Measurements from ENCODE around the gene TBC1D17.

Gene TBC1D17

DNA sequence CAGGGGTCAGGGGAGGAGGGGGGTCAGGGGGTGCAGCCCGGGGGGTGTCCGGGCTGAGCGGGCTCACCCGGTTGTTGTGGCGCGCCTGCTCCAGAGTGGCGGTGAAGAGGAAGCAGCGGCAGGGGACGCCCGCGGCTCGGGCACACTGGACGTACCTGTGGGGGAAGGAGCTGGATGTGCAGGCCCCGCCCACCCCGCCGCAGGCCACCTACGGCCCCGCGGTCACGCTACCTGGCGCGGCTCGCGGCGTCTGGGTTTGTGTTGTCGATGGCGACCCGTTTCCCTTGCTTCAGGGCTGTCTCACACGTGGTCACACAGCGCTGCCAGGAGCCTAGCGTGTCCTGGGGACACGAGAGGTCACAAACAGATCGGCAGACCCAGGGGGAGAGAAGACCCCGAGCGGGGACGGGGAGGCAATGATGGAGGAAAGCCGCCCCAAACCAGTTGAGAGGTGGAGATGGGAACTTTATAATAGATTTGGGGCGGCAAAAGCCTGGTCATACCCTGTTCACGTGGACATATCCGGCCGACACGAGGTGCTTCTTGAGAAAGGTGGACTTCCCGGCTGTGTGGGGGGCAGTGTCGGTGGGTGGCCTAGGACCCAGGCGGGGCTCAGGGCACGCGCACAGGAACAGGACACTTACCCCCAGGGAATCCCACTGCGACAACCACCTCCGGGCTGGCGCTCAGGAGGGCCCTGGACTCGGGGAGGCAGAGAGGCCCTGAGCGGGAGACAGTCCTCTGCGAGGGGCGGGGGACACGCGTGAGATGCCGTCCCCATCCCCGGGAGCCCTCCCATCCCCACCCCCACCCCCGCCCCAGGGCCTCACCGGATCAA lies 15.7 kb upstream of the TBC1D17 start:
- DNase-seq (ENCODE audit: low spot score): no peak

DNA sequence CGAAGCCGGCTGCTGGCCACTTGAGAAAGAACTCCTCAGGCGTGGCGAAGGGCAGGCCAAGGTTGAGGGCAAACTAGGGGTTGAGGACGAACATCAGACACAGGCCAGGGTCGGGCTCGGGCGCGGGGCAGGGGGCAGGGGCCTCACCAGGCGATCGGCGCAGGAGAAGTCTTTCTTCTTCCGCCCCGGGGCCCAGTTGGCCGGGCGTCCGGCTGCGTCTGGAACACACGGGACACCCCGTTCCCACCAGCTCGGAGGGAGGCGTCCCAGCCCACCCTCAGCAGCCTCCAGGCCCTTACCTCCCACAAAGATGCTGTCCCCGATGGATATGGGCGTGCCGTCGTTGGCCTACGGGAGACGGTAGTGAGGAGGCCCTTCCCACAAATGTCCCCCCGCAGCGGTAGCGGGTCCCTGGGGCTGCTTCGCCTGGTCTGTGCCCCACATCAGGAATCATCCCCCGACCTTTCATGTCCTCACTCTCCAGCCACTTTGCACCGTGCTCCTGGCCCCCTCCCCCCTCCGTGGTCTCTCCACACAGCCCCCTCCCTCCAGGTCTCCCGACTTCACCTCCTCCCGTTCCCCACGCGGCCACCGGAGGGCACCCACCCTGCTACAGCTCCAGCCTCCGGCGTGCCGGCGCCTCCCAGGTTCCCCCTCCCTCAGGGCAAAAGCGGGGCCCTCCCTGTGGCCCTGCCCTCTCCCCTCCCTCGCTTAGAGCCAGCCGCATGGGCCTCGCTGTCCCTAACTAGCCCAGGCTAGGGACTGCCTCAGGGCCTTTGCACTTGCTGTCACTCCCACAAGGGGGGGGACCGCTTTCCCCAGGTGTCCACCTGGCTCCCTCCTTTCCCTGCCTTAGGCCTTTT lies 14.9 kb upstream of the TBC1D17 start:
- DNase-seq (ENCODE audit: low spot score): no peak

DNA sequence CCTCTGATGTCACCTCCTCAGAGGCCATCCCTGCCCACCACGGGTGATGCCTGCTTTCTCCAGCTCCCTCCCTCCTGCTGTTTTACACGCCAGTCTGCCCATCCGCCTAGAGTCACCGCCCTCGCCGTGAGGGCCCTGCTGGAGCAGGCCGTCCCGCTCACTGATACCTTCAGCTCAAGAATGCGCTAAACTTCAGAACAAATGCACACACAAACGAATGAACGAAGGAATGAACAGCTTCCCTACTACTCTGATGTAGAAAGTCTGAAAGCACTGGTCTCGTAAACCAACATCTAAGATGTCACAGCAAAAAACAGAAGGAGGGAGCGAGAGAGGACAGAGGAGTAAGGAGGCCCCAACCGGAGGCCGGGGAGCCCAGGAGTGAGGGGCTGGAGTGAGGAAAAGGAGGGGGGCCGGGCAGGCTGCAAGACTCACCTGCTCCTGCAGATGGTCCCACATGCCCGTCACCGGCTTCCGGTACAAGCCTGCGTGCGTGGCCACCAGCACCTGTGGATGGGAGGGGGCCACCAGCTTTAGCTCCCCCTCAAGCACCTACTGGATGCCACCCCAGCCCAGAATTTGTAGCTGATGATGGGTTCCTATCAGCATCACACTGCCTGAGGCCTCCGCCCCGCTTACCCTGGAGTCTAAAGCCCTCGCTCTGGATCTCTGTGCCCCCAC lies 14.1 kb upstream of the TBC1D17 start:
- DNase-seq (ENCODE audit: low spot score): no peak

DNA sequence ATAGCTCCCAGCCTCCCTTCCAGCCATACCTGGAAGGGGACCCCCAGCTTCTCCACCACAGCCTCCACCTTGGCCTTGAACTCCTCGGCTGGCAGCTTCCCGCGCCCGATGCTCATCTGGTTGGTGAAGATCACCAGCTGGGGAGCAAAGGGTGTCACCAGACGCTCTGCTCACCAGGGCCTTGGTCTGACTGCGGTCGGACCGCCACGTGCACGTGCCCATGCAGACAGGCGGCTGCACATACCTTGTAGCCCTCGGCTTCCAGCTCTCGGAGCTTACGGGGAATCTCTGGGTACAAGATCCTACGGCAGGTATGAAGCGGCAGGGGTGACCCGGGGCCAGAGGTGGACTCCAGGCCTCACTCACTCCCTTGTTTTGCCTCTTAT lies 13.6 kb upstream of the TBC1D17 start:
- DNase-seq (ENCODE audit: low spot score): no peak

DNA sequence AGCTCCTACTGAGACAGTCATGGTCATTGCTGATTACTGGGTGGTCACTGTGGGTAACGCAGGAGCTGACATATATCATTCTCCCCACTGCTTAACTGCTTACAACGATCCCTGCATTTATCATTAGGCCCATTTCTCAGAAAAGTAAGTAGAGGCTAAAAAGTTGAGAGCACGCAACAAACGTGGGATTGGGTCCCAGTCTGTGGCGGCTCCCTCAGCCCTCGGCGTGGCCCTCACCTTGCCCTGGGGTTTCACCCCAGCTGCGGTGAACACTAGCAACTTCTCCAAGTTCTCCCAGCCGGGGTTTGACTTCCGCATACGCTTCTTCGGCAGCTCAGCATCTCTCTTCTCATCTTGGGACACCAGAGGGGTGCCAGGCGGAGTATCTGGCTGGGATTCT lies 12.6 kb upstream of the TBC1D17 start:
- no peak for DNase-seq (ENCODE audit: low spot score)

DNA sequence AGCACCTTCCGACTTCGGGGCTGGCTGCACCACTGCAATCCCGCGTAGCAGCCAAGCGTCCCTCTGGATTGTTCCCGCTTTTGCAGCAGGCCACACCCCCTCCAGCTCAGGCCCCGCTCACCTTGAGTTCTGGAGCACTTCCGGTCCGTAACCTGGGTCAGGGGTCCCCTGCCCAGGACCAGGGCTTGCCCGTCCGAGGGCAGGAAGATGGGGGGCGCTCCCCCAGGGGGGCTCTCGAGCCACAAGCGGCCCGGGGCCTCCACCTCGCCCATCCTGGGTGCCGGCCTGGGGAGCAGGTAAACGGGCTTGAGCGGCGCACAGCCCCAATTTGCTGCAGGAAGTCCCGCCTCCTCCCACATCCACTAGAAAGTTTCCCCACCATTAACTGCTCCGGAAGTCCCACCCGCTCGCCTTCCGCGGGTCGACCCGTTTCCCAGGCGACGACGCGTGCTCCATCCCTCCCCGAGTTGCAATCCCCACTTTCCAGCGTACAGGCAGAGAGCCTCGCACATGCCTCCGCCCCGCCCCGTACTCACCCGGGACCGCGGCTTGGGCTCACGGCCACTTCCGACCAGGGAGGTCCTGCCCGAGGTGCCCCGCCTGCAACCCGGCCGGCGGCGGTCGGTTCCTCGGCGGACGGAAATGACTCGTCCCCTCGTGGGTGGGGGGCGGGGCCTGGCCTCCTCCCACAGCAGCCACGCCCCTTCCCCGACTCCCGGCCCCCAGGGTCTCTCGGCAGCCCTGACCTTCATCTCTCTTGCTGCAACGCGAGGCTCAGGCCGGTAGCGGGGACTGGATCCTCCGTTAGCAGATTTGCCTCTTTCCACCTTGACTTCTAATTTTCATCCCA lies 10.3 kb upstream of the TBC1D17 start, which contains the start of gene PNKP:
TSS of gene PNKP (minus strand) at position 644 of the 850 bp plus-strand sequence. CDS start at position 272, 372 bp downstream.
- peak; percentile 96 for DNase-seq (ENCODE audit: low spot score)

DNA sequence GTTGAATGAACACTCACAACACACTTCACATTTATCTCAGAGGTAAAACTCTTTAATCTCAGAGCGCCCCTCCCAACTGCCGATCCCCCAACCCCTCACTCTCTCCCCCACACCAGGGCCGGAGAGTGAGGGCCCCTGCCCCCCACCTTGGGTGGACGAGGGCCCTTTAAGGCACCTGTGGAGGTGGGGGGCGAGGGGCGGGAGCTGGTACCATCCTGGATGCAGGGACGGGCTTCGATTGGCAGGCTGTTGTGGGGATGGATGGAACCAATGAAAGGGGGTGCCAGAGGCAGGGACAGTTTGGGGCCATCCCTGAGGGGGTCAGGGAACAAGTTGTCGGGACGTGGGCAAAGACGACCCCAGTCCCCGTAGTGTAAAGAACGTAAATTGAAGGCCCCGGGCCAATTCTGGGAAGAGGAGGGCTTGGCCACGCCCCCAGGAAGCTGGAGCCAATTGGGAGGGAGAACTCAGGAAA lies 8.5 kb upstream of the TBC1D17 start:
- DNase-seq (ENCODE audit: low spot score): no peak

DNA sequence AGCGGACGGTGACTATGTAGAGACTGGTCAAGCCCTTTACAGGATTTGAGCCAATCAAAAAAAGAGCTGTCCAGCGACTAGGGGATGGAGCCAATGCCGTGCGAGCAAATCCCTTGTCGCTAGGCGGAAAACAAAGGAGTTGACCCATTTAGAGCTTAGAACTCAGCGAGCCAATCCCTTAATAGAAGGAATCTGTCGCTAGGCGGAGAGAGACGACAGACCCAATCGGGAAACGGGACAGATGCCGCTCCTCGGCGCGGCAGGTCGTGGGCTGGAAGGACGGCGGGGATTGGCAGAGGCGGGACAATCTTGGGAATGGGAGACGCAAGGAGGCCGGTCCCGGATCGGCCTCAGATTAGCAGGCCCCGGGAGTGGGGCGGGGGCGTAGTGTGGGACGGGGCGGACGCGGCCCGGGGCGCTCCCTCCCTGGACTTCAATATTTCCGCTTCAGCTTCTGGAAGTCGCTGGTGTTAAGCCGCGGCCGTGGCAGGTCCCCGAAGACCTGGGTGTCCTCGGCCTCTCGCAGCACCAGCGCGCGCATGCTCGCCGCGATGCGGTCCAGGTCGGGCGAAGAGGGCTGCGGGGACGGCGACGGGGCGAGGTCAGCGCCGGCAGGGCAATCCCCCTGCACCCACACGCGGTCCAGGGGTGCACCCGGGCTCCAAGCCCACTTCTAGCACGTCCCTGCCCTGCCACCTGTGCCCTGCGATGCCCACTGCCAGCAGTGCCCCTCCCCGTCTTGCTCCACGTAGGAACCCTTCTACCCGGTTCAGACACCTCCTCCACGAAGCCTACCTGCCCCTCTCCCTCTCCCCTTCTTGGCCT lies 7.8 kb upstream of the TBC1D17 start:
- DNase-seq (ENCODE audit: low spot score): peak; percentile 95

DNA sequence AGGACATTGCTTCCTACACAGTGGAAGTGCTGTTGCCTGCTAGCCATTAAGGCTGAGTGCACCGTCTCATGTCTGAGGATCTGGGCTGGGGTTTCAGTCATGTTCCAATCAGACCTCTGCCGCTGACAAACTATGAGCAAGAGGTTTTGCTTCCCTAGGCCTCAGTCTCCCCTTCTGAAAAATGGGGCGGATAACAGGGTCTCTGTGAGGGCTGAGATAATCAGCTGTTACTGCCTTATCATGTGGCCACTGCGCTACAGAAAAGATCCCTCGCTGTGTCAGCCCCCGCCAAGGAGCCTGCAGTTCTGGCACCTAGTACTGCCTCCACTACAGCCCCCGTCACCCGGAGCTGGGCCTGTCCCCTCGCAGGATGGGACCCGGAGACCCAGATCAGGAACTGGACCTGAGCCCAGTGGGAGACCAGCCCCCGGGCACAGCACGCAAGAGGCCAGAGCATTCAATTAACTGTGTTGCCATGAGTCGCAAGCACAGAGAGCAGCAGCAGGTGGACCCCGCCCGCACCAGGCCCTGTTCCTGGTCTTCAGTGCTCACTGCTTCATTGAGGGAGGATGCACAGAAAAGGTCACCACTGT lies 7.1 kb upstream of the TBC1D17 start:
- DNase-seq (ENCODE audit: low spot score): no peak

DNA sequence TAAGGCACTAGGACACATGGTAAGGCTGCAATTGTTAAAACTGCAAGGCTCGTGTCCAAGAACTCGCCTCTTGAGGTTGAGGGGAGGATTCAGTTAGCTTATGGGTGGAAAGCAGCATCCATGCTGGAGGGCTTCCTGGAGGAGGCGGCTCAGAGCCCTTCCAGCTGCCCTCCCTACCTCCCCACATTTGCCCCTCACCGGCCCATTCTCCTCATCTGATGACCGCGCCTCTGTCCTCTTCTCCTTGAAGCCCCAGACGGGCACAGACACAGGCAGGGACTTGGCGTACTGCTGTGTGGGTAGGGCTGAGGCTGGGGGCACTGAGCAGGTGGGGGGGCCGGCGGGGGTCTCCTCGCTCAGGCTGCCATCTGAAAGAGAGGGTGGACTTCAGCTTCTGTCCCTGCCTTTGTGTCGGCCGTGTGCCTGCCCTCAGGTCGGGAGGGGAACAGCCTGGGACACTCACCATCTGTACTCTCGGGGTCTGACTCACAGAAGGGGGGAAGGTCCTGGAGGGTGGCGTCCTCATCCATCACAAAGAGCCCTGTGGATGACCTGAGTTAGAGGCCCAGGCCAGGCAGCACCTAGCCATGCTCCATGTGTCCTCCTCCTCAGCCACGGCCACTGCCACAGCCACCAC lies 6.0 kb upstream of the TBC1D17 start:
- DNase-seq (ENCODE audit: low spot score): no peak

DNA sequence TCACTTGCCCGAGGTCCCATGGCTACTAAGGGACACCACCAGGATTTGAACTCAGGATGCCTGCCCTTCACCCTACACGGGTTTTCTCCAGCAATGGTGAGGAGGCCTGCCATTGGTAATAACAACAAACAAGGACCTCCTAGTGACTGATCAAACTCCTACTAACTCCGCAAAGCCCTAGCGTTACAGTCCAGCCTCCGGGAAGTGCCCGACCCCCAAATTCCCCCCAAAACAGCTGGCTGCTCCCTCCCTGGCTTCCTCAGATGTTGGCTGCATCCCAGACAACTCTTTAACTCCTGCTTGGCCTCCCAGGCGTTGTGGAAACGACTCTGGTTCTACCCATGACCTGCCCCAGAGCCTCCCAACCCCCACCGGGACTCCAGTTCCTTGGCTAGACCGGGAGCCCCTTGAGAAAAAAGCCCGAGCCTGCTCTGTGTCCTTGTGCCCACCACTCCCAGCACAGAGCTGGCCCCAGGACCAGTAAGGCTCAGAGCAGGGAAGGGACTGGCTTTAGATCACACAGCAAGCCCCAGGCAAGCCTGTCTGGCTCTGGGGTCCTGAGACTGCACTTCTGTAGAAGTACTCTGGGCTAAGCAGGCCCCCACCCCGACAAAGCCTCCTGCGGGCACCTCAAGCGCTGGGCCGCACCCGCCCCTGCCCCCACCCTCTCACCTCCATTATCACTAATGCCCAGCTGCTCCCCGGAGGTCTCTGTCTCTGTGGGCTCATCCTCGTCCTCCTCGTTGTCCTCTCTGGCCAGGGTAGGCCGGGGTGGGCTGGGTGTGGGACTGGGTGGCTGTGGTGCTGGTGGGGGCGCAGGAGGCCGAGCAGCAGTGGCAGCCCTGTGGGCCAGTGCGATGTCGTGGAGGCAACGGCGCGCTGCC lies 5.0 kb upstream of the TBC1D17 start:
- no peak for DNase-seq (ENCODE audit: low spot score)

DNA sequence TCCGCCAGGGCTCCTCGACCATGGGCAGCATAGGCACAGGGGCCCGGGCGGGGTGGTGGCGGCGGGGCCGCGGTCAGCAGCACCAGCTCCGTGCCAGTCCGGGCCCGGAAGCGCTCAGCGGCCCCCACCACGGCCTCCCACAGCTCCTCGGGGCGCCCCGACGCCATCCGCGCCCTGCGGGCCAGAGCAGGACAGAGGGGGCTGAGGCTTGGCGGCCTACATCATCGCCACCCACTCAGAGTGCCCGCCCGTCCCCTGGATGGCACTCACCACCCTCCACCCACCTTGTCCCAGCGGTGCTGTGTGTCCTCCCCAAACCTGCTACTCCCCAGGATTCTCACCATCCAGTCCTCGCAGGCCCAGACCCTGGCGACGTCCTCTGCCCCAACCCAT lies 4.4 kb upstream of the TBC1D17 start:
- DNase-seq (ENCODE audit: low spot score): no peak

DNA sequence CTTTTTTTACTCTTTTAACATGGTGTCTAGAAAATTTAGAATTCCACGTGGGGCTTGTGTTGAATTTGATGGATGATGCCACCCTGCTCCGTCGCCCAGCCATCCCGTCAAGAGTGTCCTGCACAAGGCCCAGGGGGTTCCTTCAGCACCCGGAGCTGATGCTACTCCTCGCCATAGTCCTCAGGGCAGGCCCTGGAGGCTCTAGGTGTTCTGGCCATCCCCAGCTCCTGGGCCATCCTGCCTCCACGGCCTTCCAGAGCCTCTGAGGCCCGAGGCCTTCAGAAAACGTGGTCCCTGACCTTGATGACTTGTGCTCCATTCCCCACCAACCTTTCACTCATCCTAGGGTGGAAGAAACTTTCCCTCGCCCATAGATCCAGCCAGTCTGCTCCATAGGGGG lies 3.7 kb upstream of the TBC1D17 start:
- DNase-seq (ENCODE audit: low spot score): no peak

DNA sequence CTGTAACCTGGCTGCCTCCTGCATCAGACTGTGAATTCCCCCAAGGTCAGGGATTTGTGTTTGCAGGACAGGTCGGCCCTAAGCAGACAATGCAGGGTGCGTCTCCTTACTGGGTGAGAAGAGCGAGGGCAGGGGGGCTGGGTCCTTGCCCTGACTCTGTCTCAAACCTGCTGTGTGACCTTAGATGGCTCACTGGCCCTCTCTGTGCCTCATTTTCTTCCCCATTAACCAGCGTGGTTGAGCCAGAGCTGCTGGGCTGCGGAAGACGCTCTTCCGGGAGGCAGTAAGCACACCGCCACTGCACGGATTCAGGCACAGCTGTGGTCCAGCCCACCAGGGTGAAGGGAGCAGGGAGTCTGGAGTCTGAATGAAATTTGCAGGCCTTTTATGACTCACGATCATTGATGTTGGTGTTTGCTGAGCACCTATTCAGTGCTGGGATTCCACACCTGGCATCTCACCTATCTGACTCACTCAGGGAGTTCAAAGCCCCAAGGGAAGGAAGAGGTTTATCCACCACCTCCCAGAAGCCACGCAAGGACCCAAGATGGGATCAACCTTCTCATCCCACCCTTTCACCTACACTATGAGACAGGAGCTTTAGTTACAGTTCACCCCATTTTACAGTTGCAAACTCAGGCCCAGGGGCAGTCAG lies 2.9 kb upstream of the TBC1D17 start:
- DNase-seq (ENCODE audit: low spot score): no peak

DNA sequence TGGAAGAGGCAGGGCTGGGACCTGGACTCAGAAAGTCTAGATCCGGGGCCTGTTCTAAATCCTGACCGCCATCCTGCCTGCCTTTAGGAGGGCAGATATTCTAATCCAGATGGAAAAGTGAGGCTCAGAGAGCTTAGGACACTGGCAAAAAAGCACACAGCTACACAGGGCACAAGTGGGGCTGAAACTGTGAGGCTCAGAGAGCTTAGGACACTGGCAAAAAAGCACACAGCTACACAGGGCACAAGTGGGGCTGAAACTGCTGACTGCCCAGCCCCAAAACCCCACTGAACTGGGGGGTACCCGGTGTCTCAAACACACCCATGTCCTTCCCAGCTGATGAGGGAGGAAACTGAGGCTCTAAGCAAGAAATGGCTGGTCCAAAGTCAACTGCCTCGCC lies 2.3 kb upstream of the TBC1D17 start:
- no peak for DNase-seq (ENCODE audit: low spot score)

DNA sequence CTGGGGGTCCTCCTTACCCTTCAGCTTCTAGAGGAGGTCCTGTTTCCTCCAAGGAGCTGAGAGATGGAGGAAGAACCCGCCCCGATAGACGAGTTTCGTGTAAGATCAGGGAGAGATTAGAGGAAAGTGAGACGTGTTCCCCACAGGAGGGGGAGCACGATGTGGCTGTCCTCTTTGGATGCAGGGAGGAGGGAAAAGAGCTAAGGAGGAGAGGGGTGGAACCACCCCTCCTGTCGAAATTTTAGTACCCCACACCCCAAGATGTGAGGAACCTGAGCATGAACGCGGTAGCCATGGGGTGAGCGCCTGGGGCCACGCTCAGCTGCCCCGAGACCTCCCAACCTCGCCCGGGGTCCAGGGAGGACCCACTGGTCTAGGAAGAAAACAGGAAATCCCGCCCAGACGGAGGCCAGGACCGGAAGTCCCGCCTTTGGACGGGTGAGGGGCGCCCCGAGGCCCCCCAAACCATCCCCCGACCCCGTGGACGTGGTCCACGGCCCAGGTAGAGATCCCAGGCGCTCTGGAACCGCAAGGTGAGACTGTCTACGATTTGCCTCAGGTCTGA lies 1.6 kb upstream of the TBC1D17 start:
- DNase-seq (ENCODE audit: low spot score): peak; percentile 62

DNA sequence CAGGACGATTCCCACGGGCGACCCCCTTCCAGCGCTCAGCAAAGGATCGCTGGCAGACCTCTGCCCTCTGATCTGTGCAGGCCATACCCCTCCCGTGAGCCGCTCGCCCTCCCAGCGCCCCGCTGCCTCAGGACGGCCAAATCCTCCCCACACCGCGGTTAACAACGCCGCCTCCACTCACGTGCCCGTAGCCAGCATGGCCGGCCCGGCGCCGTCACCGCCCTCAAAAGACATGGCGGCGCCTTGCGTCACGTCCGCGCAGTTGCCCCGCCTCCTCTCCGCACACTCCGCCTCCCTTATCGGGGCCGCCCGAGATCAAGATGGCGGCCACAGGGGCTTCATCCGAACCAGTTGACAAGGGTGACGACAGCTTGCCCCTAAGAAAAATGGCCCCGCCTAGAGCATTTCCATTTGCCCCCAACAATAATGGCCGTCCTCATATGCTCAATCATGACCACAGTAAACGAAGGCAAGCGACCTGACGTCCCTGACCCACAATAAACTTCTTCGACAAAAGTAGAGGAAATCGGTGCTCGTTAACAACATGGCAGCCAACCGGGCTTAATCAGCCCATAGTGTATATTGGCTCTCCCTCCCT lies 981 bp upstream of the TBC1D17 start:
- DNase-seq (ENCODE audit: low spot score): peak; percentile 91
